Caco-2 (cell line): ENCODE results near the gene PDK3. TPM values are rescaled to one million over a fixed set of nuclear protein-coding genes. Genes with fewer than 3 reads are reported as not detected.

Experiments
- BruUV-seq: library from RNA; stranded (reverse); fragments of 400-500 nt; replicated peaks from 2 replicates; lab custom pipeline; 2021; lab: Mats Ljungman, UMichigan
- CTCF ChIA-PET: fragments of 300-600 bp; sonication (Branson Sonifier 250); formaldehyde crosslinking; loops from one replicate; lab custom pipeline; 2022; ENCODE audit warnings: antibody characterized with exemption; lab: Charles Lee
- POLR2A ChIA-PET: fragments of 300-600 bp; sonication (Branson Sonifier 250); formaldehyde crosslinking; loops from one replicate; lab custom pipeline; 2022; ENCODE audit warnings: antibody characterized with exemption; lab: Charles Lee
- DNase-seq, 2 experiments: peaks; one replicate each; pipeline versions ENCODE4 v3.0.0 to v3.0.0-alpha.2; 2020 to 2022
- H3K27me3 ChIP-seq: replicated peaks from 2 replicates; pipeline ENCODE4 v1.6.0; 2011; ENCODE audit warnings: low read length; ENCODE audit not compliant: control insufficient read depth, insufficient read depth
- H3K36me3 ChIP-seq: 2 replicates; pipeline ENCODE4 v1.5.1; 2011; ENCODE audit warnings: low read length; ENCODE audit not compliant: control insufficient read depth, insufficient read depth
- H3K4me1 ChIP-seq: fragments of 250-450 bp; sonication (Bioruptor Pico); 2 replicates; pipeline ENCODE4 v1.5.1; 2020; ENCODE audit warnings: mild to moderate bottlenecking
- H3K4me3 ChIP-seq: 2 replicates; pipeline ENCODE4 v1.5.1; 2011; ENCODE audit warnings: low read depth, mild to moderate bottlenecking, control low read depth, low read length
- H3K9me3 ChIP-seq: fragments of 250-450 bp; sonication (Bioruptor Pico); 2 replicates; pipeline ENCODE4 v1.5.1; 2020; ENCODE audit warnings: mild to moderate bottlenecking, moderate library complexity
- H3K27ac Mint-ChIP-seq: one replicate; pipeline ENCODE4 v1.8.0; 2022; ENCODE audit warnings: mixed read lengths; ENCODE audit not compliant: unreplicated experiment
- H3K27me3 Mint-ChIP-seq: one replicate; pipeline ENCODE4 v1.8.0; 2022; ENCODE audit warnings: mixed read lengths; ENCODE audit not compliant: insufficient read depth, unreplicated experiment
- H3K36me3 Mint-ChIP-seq: one replicate; pipeline ENCODE4 v1.8.0; 2022; ENCODE audit warnings: mild to moderate bottlenecking, mixed read lengths; ENCODE audit not compliant: insufficient read depth, unreplicated experiment
- H3K4me1 Mint-ChIP-seq: one replicate; pipeline ENCODE4 v1.8.0; 2022; ENCODE audit warnings: low read depth, mixed read lengths; ENCODE audit not compliant: unreplicated experiment
- H3K4me3 Mint-ChIP-seq: one replicate; pipeline ENCODE4 v1.8.0; 2022; ENCODE audit warnings: mild to moderate bottlenecking, moderate library complexity, mixed read lengths; ENCODE audit not compliant: unreplicated experiment
- H3K9me3 Mint-ChIP-seq: one replicate; pipeline ENCODE4 v1.8.0; 2022; ENCODE audit warnings: mixed read lengths; ENCODE audit not compliant: unreplicated experiment
- intact Hi-C: fragments of 100-400 bp; cut with micrococcal nuclease; formaldehyde crosslinking; loops from one replicate; pipeline ENCODE4 v1.10.0; 2022; ENCODE audit not compliant: unreplicated experiment
- total RNA-seq: library from RNA; stranded (reverse); gene quantifications from 2 replicates; pipeline ENCODE4 v1.2.3, GENCODE V29; 2022
- TF ChIP-seq, protein P1 (sequence below), 2 experiments: fragments of 200-600 bp in 1 of 2; IDR thresholded peaks; 1 replicate in 1 of 2; 2 replicates in 1 of 2; pipeline versions ENCODE4 v1.5.1 to v1.8.0; 2011 to 2022; ENCODE audit warnings: antibody characterized with exemption in 1 of 2, control low read depth in 1 of 2, inconsistent platforms in 1 of 2, low read depth in 1 of 2, low read length in 1 of 2, mild to moderate bottlenecking in 1 of 2, moderate library complexity in 1 of 2; ENCODE audit not compliant: insufficient read depth in 1 of 2, severe bottlenecking in 1 of 2, unreplicated experiment in 1 of 2

PDK3 gene
- total RNA-seq, 1 experiment from 2014 or later, result 4.9 TPM

DNA sequence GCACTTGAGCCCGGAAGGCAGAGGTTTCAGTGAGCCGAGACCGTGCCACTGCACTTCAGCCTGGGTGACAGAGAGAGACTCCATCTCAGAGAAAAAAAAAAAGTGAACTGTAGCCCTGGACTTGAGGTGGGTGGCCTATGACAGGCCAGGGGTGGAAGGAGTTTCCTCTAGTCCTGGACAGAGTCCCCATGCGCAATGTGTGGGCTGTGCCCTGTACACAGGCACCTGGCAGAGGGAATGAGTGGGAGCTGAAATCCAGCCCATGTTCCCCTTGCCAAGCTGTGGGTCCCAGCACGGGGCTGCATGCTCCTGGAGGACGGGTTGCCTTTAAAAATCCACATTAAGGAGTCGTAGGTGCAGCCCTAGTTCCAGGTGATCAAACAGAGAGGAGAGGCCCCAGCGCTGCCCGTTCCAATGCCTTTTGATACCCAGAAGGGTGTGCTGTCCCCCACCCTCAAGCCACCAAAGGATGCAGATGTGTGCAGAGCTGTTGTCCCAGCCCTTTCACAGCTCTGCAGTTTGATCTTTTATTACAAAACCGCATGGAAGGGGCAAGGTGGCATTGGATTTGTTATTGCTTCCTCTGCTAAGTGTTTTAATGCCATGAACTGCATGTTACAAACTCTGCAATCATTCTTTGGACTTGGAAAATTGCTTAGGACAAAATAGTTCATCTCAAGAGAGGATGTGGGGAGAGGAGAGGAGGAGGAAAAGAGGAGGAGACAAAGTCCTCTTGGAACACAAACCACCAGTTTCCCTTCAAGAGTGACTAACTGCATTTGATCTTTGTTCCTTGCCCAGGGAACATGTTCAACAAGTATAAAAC, 38.0 kb upstream of the PDK3 start:
- intact Hi-C loops, result no loop called here
- H3K27ac Mint-ChIP-seq, result no peak overlapping the region
- Histone ChIP-seq H3K36me3 (no peaks in the 10 kb centered on the region), H3K4me3 (no peak overlapping the region), H3K27me3 (no peaks in the 10 kb centered on the region), H3K4me1 (no peaks in the 10 kb centered on the region), H3K9me3 (no peaks in the 10 kb centered on the region)
- ChIA-PET POLR2A (no interaction called here), CTCF (no interaction called here)
- DNase-seq, result no peak
- no peaks in the 10 kb centered on the region for H3K36me3 Mint-ChIP-seq
- no peaks in the 10 kb centered on the region for H3K27me3 Mint-ChIP-seq
- BruUV-seq, result no TSS peak
- no peaks in the 10 kb centered on the region for H3K4me1 Mint-ChIP-seq
- TF ChIP-seq, protein P1, sequence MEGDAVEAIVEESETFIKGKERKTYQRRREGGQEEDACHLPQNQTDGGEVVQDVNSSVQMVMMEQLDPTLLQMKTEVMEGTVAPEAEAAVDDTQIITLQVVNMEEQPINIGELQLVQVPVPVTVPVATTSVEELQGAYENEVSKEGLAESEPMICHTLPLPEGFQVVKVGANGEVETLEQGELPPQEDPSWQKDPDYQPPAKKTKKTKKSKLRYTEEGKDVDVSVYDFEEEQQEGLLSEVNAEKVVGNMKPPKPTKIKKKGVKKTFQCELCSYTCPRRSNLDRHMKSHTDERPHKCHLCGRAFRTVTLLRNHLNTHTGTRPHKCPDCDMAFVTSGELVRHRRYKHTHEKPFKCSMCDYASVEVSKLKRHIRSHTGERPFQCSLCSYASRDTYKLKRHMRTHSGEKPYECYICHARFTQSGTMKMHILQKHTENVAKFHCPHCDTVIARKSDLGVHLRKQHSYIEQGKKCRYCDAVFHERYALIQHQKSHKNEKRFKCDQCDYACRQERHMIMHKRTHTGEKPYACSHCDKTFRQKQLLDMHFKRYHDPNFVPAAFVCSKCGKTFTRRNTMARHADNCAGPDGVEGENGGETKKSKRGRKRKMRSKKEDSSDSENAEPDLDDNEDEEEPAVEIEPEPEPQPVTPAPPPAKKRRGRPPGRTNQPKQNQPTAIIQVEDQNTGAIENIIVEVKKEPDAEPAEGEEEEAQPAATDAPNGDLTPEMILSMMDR (IDR thresholded peaks at IDR 0.05; ENCODE audit: insufficient read depth in 1 of 2, low read depth in 1 of 2, low read length in 1 of 2, severe bottlenecking in 1 of 2, unreplicated experiment in 1 of 2), result no peak
- no peak overlapping the region for H3K4me3 Mint-ChIP-seq
- no peaks in the 10 kb centered on the region for H3K9me3 Mint-ChIP-seq

DNA sequence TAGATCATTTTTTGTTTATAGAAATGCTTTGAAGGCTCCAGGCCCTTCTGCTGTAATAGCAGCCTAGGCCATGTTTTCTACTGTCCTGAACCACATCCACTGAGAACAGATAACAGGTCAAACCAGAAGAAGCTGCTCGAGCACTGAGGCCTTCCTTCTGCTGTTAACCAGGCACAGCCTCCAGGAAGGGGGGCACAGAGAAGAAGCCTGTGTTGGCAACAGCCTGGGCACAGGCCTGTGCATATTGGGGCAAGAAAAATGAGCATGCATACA, 37.4 kb upstream of the PDK3 start:
- H3K27ac Mint-ChIP-seq, result no peak overlapping the region
- no peak for DNase-seq
- Histone ChIP-seq H3K9me3 (no peaks in the 10 kb centered on the region), H3K4me3 (no peak overlapping the region), H3K36me3 (no peaks in the 10 kb centered on the region), H3K4me1 (no peaks in the 10 kb centered on the region), H3K27me3 (no peaks in the 10 kb centered on the region)
- POLR2A ChIA-PET, result no interaction called here
- intact Hi-C loops, result no loop called here
- CTCF ChIA-PET, result no interaction called here
- H3K4me1 Mint-ChIP-seq, result no peaks in the 10 kb centered on the region
- TF ChIP-seq, protein P1 (IDR thresholded peaks at IDR 0.05; ENCODE audit: insufficient read depth in 1 of 2, low read depth in 1 of 2, low read length in 1 of 2, severe bottlenecking in 1 of 2, unreplicated experiment in 1 of 2), result no peak
- H3K27me3 Mint-ChIP-seq, result no peaks in the 10 kb centered on the region
- H3K36me3 Mint-ChIP-seq, result no peaks in the 10 kb centered on the region
- no peaks in the 10 kb centered on the region for H3K9me3 Mint-ChIP-seq
- BruUV-seq, result no TSS peak
- H3K4me3 Mint-ChIP-seq, result no peak overlapping the region

DNA sequence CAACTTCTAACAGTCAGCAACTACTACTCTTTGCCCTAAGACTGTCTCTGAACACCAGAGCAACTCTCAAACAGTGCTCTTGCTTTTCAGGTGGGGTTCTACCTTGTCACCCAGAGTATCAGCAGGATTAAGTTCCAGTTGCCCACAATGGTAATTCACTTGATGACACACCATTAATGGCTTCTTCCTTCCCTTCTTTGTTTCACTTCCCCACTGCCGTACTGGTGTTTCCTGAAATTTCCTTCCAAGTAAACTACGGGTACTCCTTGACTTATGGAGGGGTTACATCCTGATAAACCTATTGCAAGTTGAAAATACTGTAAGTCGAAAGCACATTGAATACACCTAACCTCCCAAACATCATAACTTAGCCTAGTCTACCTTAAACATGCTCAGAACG, 36.6 kb upstream of the PDK3 start:
- H3K4me3 Mint-ChIP-seq, result no peak overlapping the region
- no peaks in the 10 kb centered on the region for H3K9me3 Mint-ChIP-seq
- TF ChIP-seq, protein P1 (IDR thresholded peaks at IDR 0.05; ENCODE audit: insufficient read depth in 1 of 2, low read depth in 1 of 2, low read length in 1 of 2, severe bottlenecking in 1 of 2, unreplicated experiment in 1 of 2), result no peak
- no peaks in the 10 kb centered on the region for H3K36me3 Mint-ChIP-seq
- H3K27me3 ChIP-seq, result no peaks in the 10 kb centered on the region
- H3K27ac Mint-ChIP-seq, result no peak overlapping the region
- H3K4me1 ChIP-seq, result no peaks in the 10 kb centered on the region
- no peak for DNase-seq
- no peaks in the 10 kb centered on the region for H3K9me3 ChIP-seq
- no peak overlapping the region for H3K4me3 ChIP-seq
- BruUV-seq, result no TSS peak
- intact Hi-C loops, result no loop called here
- H3K4me1 Mint-ChIP-seq, result no peaks in the 10 kb centered on the region
- H3K27me3 Mint-ChIP-seq, result no peaks in the 10 kb centered on the region
- POLR2A ChIA-PET, result no interaction called here
- H3K36me3 ChIP-seq, result no peaks in the 10 kb centered on the region
- CTCF ChIA-PET, result no interaction called here
